ENCODE results near the gene CLASP1. TPM values are rescaled to one million over a fixed set of nuclear protein-coding genes. Genes with fewer than 3 reads are reported as not detected.
A peak's percentile ranks its signal among the peaks of the same experiment; 100 is the strongest.

Gene CLASP1
- total RNA-seq, 4 donors from 2014 or later = 43.0 to 53.9 (median 51.3) TPM

DNA sequence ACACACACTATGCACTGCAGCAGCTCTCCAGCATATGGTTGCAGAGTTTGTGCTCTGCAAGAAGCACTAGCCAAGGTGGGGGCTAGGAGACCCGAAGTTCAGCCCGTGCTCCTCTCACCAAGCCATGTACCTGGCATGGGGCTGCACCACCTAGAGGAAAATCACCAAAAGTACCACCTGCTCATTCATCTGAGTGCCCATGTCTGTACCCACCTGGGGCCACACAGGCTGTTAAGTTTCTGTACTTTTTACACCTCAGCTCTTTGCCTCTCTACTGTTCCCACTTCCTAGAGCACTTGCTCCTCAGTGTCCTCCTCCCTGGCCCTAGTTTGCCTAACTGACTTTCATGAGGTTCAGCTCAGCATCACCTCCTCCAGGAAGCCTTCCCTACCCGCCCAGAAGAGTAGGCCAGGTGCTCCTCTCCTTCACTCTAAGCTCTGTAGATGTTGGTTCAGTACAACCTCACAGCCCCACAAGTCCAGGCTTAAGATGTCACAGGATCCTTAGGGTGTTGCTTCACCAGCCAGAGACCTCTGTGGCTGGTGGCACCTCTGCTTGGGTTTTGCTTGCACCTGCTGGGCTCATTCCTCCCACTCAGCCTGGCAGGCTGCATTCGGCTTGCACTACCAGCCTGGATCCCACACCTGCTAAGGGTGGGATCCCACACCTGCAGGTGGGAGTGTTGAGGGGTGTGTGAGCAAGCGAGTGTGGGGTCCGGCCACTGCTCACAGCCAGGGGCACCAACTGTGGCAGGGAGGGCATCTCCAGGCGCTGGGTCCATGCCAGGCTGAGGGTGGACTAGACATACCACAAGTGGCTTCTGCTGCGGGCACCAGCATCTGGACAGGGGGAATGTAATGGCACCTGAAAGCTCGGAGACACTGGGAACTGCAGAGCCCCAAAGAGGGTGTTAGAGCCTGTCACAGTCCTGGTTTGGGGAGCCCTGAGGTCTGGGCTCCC, 354.1 kb downstream of the CLASP1 start:
- no peak for DNase-seq
- 25 to 84% methylated on average over 2 to 8 of the region's 9 CpGs for WGBS, 2 donors (ENCODE audit: low coverage in 1 of 2)
- H3K27ac ChIP-seq = no peak overlapping the region
- no peak for TF ChIP-seq EP300 (IDR thresholded peaks at IDR 0.05; ENCODE audit: low read depth)
- no peak for TF ChIP-seq POLR2AphosphoS5 (IDR thresholded peaks at IDR 0.05)
- TF ChIP-seq, protein P1, sequence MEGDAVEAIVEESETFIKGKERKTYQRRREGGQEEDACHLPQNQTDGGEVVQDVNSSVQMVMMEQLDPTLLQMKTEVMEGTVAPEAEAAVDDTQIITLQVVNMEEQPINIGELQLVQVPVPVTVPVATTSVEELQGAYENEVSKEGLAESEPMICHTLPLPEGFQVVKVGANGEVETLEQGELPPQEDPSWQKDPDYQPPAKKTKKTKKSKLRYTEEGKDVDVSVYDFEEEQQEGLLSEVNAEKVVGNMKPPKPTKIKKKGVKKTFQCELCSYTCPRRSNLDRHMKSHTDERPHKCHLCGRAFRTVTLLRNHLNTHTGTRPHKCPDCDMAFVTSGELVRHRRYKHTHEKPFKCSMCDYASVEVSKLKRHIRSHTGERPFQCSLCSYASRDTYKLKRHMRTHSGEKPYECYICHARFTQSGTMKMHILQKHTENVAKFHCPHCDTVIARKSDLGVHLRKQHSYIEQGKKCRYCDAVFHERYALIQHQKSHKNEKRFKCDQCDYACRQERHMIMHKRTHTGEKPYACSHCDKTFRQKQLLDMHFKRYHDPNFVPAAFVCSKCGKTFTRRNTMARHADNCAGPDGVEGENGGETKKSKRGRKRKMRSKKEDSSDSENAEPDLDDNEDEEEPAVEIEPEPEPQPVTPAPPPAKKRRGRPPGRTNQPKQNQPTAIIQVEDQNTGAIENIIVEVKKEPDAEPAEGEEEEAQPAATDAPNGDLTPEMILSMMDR (IDR thresholded peaks at IDR 0.05) = no peak
- no peak for TF ChIP-seq POLR2A (IDR thresholded peaks at IDR 0.05)
- no peak overlapping the region for H3K4me3 ChIP-seq
- intact Hi-C loops (cut with DNase I; ENCODE audit: low total_unique reads) (no loop called here), in situ Hi-C loops (cut with MboI; ENCODE audit: low pct_ligation_motif_present in 1 of 4, low pct_unique_long_range_greater_than_20kb in 1 of 4, low sequenced_read_pairs in 3 of 4) (no loop called here)
- H3K27me3 ChIP-seq = no peaks in the 10 kb centered on the region
- H3K36me3 ChIP-seq = no peaks in the 10 kb centered on the region
- H3K4me1 ChIP-seq = peaks cover 0 to 16% (median 15%) of the 10 kb centered on the region in 4 donors
- no peaks in the 10 kb centered on the region for H3K9me3 ChIP-seq

DNA sequence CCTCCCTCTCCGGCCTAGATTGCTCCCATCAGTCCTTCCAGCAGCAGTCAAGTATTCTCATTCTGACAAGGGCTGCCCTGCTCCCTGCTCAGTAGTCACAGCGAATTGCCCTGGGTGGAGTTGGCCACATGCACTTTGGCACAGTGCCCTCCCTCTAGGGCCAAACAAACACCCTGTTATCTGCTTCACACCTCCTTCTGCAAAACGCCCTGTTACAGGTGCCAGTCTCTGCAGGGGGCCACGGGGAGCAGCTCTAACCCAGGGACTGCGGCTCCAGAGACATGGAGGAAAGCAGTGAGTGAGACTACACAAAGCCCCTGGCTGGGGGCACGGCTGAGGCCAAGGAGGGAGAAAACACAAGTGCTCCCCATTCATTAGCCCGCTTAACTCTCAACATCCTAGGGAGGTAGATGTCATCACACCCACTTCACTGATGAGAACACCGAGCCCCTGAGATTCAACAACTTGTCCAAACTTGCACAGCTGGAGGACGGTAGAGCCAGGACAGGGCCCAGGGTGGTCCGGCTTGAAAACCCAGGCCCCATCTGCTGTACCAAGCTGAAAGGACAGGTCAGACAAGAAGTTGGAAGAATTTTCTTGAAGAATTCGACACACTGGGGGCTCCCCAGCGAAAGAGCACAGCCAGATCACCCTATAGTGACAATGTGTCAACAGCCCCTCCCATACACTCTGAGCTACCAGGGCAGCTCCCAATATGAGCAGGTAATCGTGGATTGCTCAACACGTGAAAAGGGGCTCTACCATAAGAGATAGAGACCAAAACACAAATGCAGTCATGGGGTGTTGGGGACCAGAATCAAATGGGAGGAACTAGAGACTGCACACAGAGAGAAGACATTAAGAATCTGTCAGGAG, 355.6 kb downstream of the CLASP1 start:
- 53 to 73% methylated on average over 4 to 14 of the region's 14 CpGs for WGBS, 2 donors (ENCODE audit: low coverage in 1 of 2)
- in situ Hi-C loops (cut with MboI; ENCODE audit: low pct_ligation_motif_present in 1 of 4, low pct_unique_long_range_greater_than_20kb in 1 of 4, low sequenced_read_pairs in 3 of 4) = no loop called here
- DNase-seq = peak; percentile 90

DNA sequence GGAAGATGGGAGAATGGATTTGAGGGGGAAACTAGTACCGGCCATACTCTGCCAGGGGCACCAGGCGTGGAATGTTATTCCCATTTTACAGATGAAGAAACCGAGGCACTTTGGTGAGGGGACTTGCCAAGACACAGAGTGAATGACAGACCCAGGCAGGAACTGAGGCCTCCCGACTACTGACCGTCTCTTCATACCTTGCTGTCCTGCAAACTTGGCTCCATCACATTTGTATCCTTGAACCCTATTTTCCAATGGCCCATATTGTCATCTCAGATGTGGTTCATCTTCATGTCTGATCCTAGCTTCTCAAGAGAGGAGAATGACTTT, 358.0 kb downstream of the CLASP1 start:
- Histone ChIP-seq H3K9me3 (no peaks in the 10 kb centered on the region), H3K27me3 (no peaks in the 10 kb centered on the region), H3K36me3 (no peaks in the 10 kb centered on the region), H3K27ac (no peak overlapping the region), H3K4me1 (peaks cover 0 to 16% (median 15%) of the 10 kb centered on the region in 4 donors), H3K4me3 (no peak overlapping the region)
- in situ Hi-C loops (cut with MboI; ENCODE audit: low pct_ligation_motif_present in 1 of 4, low pct_unique_long_range_greater_than_20kb in 1 of 4, low sequenced_read_pairs in 3 of 4) = no loop called here
- no peak for TF ChIP-seq POLR2A (IDR thresholded peaks at IDR 0.05)
- TF ChIP-seq, protein P1 (IDR thresholded peaks at IDR 0.05) = no peak
- TF ChIP-seq POLR2AphosphoS5 (IDR thresholded peaks at IDR 0.05) = no peak
- no peak for TF ChIP-seq EP300 (IDR thresholded peaks at IDR 0.05; ENCODE audit: low read depth)
- no peak for DNase-seq
- intact Hi-C loops (cut with DNase I; ENCODE audit: low total_unique reads) = no loop called here
- WGBS, 2 donors (ENCODE audit: low coverage in 1 of 2) = 93 to 100% methylated on average over 1 to 5 of the region's 5 CpGs

More for the DNA sequence above, 355.6 kb downstream of the CLASP1 start:
- H3K27me3 ChIP-seq = no peaks in the 10 kb centered on the region
- TF ChIP-seq POLR2A (IDR thresholded peaks at IDR 0.05) (peak; percentile 47), EP300 (IDR thresholded peaks at IDR 0.05; ENCODE audit: low read depth) (no peak), POLR2AphosphoS5 (IDR thresholded peaks at IDR 0.05) (peak; percentile 30 to 85 (median 69))
- TF ChIP-seq, protein P1 (IDR thresholded peaks at IDR 0.05) = no peak
- no peaks in the 10 kb centered on the region for H3K36me3 ChIP-seq
- H3K4me3 ChIP-seq = no peak overlapping the region
- H3K4me1 ChIP-seq = peaks cover 0 to 16% (median 15%) of the 10 kb centered on the region in 4 donors
- H3K27ac ChIP-seq = peak overlapping the region; percentile 66 to 76 (median 70)
- intact Hi-C loops (cut with DNase I; ENCODE audit: low total_unique reads) = no loop called here
- H3K9me3 ChIP-seq = no peaks in the 10 kb centered on the region

DNA sequence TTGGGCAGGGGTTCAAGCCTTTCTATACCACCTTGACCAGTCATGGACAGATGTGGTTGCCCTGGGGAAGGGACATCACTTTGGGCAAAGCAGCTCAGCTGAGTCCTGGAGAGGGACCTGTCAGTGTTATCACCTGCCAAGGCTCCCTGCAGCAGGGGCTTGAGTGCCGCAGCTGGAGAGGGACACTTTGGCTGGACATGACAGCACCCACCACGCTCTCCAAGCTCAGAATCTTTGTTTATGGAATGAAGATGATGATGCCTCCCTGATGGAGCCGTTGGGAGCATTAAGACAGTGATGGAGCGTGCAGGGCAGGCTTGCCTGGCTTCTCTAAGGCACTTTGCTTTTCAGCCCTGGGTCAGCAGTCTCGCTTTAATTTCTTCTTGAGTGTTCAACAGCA, 360.0 kb downstream of the CLASP1 start:
- whole genome bisulfite sequencing, 2 donors (ENCODE audit: low coverage in 1 of 2) = 67 to 85% methylated on average over 1 to 5 of the region's 5 CpGs
- H3K9me3 ChIP-seq = no peaks in the 10 kb centered on the region
- in situ Hi-C loops (cut with MboI; ENCODE audit: low pct_ligation_motif_present in 1 of 4, low pct_unique_long_range_greater_than_20kb in 1 of 4, low sequenced_read_pairs in 3 of 4) = no loop called here

More for the DNA sequence above, 360.0 kb downstream of the CLASP1 start:
- H3K4me1 ChIP-seq = peaks cover 0 to 28% (median 21%) of the 10 kb centered on the region in 4 donors
- no peaks in the 10 kb centered on the region for H3K36me3 ChIP-seq
- no peak overlapping the region for H3K4me3 ChIP-seq
- peaks cover 18% of the 10 kb centered on the region for H3K27me3 ChIP-seq
- no peak for TF ChIP-seq POLR2A (IDR thresholded peaks at IDR 0.05)
- TF ChIP-seq, protein P1 (IDR thresholded peaks at IDR 0.05) = no peak
- TF ChIP-seq POLR2AphosphoS5 (IDR thresholded peaks at IDR 0.05) = no peak
- TF ChIP-seq EP300 (IDR thresholded peaks at IDR 0.05; ENCODE audit: low read depth) = no peak
- intact Hi-C loops (cut with DNase I; ENCODE audit: low total_unique reads) = no loop called here
- no peak overlapping the region for H3K27ac ChIP-seq
- no peak for DNase-seq
